IPS-11a (cell line): ENCODE data around the gene MSRB3.

Experiments used
- H3K4me3 ChIP-seq: one replicate; pipeline ENCODE4 v1.5.1; 2013; ENCODE audit warnings: low read depth, low read length, control low read depth

MSRB3 gene

DNA sequence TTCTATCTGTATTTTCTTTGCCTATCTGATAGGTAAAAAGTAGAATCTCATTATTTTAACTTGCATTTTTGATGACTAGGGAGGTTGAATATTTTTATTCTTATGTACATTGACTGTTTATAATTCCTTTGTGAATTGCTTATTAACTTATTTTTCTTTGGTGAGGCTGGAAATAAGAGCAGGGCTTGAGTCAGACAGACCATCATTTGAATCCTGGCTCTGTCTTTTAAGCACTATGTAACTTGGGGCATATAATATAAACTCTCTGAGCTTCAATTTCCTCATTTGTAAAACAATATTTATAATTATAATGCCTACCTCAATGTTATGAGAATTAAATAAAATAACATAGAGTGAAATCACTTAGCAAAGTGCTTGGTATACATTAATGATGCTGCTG, 108.9 kb downstream of the MSRB3 start:
- no peak overlapping the region for H3K4me3 ChIP-seq

DNA sequence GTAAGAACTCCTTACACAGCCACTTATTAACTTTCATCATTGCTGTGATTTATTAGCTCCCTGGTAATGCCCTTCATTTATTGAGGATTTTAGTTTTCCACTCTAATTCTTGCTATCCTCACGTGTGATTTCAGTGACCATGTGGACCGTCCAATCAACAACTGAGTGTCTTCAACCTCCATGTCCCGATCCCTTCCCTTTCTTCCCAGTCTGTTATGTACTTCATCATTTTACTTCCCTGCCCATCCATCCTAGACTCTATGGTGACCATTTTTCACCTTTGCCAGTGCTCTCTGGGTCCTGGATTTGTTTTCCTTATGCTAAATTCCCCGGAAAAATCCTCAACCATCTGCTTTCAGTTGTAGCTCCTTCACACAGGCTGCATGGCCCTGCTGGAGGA, 111.0 kb downstream of the MSRB3 start:
- H3K4me3 ChIP-seq: no peak overlapping the region

DNA sequence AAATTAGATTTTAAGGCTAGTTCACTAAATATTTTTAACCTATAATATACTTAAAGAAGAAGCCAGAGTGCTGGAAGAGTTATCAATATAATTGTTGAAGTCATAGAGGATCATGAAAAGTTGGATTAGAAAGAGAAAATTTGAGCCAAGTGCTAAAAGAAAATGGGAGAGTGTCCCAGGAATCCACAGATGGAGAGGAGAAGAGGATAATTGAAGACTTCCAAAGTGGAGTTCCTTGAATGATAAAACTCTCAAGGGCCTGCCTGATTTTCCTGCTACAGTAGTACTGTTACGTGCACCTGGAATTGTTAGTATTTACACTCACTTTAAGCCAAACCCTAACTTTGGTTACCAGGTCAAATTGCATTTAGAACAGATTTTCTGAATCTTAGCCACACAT, 113.2 kb downstream of the MSRB3 start:
- no peak overlapping the region for H3K4me3 ChIP-seq

DNA sequence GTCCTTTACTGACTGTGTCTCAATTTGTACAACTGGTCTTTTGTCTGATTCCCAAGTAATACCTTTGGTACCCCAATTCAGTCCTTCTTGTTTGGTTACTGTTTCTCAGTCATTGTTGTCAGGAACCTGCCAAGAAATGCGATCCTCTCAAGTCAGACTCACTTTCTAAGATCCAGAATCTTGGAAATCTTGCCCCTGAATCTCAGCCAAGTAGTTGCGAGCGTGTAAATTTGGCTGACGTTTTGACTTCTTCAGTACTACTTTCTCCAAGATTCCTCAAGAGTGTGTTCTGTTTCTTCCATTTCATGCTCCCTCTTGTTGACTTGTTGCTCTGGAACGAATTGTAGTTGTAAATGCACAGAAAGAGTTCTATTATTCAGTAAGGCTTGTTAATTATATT, 114.0 kb downstream of the MSRB3 start:
- H3K4me3 ChIP-seq: no peak overlapping the region

DNA sequence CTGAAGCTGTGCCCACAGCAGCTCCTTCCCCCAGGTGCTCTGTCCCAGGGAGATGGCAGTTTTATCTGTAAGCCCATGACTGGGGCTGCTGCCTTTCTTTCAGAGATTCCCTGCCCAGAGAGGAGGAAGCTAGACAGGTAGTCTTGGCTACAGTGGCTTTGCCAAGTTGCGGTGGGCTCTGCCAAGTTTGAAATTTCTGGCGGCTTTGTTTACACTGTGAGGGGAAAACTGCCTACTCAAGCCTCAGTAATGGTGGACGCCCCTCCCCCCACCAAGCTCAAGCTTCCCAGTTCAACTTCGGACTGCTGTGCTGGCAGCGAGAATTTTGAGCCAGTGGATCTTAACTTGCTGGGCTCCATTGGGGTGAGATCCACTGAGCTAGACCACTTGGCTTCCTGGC, 124.7 kb downstream of the MSRB3 start:
- no peak overlapping the region for H3K4me3 ChIP-seq

DNA sequence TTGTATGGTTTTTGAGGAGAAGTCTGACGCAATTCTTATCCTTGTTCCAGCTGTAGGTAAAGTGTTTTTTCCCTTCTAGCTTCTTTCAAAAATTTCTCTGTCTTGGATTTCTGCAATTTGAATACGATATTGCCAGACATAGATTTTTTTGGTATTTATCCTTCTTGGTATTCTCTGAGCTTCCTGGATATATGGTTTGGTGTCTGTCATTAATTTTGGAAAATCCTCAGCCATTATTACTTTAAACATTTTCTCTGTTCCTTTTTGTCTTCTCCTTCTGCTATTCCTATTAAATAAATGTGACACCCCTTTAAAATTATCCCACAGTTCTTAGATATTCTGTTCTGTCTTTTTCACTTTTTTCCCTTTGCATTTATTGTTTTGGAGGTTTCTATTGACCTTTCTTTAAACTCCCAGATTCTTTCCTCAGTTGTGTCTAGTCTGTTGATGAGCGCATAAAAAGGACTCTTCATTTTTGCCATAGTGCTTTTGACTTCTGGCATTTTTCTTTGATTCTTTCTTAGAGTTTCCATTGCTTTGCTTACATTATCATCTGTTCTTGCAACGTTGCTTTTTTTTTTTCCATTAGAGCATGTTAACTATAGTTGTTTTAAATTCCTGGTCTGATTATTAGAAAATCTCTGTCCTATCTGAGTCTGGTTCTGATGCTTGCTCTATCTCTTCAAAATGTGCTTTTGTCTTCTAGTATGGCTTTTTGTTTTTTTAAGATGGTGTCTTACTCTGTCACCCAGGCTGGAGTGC, 129.1 kb downstream of the MSRB3 start:
- H3K4me3 ChIP-seq: no peak overlapping the region

DNA sequence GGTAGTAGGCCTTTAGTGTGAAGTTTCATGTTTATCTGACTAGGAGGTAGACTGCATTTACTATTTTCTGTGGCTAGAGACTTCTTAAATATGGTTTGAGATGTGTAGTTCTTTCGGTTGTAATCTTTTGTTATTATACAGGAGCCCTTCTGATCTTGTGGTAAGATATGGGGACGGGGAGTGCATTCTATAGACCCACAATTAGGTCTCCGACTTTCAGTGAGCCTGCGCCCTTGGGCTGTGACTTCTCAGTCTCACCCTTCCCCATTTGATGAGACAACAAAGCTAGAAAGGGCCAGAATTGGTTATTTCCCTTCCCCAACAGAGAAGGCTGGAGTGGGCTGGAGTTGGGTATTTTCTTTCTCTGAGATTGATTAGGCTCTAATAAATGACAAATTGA, 130.0 kb downstream of the MSRB3 start:
- H3K4me3 ChIP-seq: no peak overlapping the region

DNA sequence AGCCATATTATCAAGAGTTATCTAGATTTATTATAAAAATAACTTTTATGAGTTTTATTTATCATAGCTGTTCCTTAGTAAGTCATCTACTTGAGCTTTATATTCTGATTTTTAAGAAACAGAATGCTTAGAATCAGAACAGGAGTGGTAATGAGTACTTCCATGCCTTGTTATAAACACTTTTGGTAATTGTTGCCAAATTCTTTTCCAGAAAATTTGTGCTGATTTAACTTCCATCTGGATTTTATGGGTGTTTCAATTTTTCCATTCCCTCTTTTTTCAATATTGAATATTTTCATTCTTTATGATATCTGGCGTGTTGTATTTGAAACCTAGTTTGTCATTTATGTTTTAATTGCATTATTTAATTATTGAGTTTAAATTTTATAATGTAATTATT, 131.2 kb downstream of the MSRB3 start:
- H3K4me3 ChIP-seq: no peak overlapping the region

DNA sequence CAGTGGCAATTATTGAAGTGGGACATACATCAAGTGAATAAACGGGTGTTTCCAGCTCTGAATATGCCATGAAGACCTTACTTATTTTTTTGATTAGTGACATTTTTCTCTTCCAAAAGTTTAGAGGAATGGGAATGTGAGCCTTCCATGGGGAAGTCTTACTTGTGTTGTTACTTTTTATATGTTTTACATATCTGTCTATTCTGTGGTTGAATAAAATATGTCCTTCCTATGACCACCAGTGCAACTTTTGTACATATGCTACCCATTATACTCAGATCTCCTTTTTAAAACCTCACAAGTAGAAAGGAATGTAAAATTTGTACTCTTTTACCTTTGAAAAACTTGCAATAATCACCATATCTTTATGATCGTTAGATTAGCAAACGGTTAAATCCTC, 132.7 kb downstream of the MSRB3 start:
- no peak overlapping the region for H3K4me3 ChIP-seq

DNA sequence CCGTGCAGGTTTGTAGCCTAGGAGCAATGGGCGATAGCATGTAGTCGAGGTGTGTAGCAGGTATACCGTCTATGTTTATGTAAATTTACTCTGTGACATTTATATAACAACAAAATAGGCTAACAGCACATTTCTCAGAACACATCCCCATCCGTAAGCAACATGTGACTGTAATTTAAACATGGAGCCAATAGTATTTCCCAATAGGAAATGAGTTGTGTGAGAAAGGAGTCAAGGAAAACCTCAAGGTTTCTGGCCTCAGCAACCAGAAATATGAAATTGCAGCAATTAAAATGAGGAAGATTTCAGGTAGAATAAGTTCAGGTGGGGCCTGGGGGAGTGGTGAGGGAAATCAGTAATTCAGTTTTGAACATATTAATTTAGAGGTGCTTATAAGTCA, 136.0 kb downstream of the MSRB3 start:
- no peak overlapping the region for H3K4me3 ChIP-seq

DNA sequence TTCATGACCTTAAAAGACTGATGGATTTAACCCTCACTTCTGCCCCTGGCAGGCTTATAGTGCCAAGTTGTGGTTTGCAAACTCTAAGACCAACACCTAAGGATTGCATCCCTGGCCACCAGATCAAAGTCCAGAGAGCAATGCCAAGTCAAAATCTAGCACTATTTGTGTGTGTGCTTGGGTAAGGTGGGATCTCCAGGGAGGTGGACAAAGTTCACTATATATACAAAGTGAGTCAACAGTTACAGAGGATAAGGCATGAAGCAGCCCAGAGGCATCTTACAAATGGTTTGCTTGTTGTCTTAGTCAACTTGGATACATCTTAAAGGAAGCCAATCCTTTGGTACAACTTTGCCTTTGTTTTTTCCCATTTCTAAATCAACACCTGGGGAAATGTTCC, 137.3 kb downstream of the MSRB3 start:
- no peak overlapping the region for H3K4me3 ChIP-seq

DNA sequence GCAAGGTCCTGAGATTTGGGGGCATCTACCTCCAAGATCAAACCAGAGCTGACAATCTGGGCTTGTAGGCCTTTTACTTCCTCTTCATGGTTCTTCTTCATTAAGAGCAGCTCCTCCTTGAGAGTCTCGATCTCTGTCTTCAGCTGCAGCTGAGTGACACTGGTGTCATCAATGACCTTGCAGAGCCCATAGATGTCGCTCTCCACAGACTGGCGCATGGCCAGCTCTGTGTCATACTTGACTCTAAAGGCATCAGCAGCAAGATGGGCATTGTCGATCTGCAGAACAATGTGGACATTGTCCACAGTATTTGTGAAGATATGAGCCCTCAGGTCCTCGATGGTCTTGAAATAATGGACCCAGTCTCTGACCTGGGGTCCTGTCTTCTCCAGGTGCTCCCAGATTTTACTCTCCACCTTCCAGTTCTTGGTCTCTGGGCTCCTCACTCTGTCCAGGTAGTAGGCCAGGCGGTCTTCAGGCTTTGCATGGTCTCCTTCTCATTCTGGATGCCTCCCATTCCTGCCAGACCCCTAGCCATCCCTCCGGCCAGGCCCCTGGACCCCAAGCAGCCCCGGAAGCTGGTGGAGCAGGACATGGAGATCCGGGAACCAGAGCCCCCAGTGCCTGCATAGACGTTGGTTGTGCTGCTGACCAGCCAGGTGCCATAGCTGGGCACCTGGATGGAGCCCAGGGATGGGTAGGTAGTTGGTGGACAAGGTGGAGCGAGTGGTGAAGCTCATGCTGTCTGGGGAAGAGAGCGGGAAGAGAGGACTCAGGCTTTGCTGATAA, 141.0 kb downstream of the MSRB3 start:
- no peak overlapping the region for H3K4me3 ChIP-seq

DNA sequence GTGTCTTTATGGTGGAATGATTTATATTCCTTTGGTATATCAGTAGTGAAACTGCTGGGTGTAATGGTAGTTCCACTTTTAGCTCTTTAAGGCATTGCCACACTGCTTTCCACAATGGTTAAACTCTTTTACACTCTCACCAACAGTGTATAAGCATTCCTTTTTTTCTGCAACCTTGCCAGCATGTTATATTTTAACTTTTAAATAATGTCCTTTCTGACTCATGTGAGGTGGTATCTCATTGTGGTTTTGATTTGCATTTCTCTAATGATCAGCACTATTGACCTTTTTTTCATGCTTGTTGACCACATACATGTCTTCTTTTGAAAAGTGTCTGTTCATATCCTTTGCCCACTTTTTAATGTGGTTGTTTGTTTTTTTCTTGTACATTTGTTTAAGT, 142.5 kb downstream of the MSRB3 start:
- H3K4me3 ChIP-seq: no peak overlapping the region

DNA sequence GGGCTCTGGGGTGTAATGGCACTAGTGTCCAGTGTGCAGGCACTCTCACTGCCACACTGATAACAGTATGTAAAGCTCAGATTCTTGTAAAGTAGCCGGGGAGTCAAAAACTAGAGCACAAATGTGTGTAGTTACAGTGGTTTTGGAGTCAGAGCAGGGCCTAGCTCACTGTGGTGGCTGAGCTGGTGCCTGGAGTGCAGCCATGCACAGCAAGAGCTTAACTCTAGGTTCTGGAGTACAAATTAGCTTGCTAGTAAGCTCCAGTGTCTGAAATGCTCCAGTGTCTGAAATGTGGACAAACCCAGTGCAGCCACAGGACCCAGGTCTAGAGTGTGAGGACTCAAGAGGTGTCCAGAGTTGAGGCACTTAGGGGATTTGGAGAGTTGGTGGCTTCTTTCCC, 149.2 kb downstream of the MSRB3 start:
- H3K4me3 ChIP-seq: no peak overlapping the region

DNA sequence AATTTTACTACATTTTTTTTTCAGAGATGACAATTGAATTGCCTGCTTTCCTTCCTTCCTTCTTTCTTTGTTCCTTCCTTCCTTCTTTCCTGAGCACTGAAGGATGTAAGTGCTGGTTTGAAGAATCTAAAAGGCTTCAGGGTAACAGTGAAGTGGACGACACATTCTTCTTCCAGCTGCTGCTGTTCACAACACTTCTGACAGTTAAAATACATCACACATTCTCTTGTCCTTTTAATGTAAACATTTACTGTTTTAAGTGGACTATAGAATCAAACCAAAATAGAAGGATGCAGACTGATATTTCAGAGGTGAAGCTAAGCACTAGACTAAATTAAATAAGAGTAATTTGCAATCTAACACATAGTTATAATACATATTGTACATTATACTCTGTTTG, 151.5 kb downstream of the MSRB3 start:
- no peak overlapping the region for H3K4me3 ChIP-seq

DNA sequence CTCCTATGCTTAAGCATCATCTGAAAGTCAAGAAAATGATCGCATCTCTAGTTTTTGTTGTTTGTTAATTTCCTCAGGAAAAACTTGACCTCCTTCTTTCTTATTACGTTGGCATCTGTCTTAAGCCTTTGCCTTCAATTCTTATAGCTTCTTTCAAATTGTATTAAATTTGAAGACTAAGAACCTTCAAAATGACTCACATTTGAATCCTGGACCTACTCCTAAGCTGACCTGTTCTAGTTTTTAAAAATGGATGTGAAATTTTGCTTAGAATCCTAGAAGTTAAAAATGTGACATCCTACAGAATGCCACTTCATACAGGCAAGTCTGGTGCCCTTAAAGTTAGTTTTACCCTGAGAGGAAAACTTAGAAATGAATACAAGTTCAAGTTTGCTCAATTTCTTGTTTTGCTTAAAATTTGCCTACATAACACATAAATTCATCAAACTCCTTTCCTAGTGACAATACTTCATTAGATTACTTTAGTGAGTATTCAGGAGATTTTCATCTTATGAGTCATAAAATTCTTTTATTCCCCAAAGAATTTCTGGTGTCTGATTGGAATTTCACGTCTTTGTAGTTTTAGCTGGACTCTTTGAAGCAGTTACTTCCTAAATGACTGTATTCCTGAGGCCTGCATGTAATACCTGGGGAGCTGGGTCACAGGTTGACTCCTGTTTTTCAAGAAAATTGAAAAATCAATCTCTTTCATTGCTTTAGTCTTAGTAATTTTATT, 152.3 kb downstream of the MSRB3 start:
- H3K4me3 ChIP-seq: no peak overlapping the region

DNA sequence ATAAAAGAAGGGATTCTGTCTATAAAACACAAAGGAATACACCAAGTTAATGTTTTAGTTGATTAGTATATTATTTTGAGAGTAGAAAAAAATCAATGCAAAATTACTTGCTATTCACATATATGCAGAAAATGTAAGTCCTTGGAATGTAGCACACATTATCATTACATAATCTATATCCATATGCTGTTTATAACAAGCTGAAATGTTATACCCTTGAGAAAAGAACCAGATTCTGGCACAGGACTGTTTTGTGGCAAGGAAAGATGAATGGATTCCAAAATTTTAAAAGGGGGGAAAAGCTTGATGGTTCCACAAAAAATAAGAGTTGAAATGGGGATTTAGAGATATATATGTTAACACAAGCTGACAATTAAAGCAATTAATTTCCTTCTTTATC, 153.6 kb downstream of the MSRB3 start:
- no peak overlapping the region for H3K4me3 ChIP-seq

DNA sequence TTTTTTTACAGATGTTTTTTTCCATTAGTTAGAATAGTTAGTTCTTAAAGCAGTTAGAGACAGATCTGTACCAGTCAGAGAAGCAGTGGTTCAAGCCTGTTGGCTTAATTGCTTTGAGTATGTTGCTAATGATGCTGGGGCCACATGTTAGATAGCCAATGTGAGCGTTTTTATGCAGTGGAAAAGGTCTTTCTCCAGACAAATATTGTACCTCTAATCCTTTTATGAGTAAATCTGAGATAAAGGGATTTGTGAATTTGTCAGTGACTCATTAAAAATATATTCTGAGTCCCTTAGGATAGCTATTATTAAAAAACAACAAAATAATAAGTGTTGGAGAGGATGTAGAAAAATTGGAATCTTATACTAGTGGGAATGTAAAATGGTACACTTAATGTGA, 154.2 kb downstream of the MSRB3 start:
- H3K4me3 ChIP-seq: no peak overlapping the region

DNA sequence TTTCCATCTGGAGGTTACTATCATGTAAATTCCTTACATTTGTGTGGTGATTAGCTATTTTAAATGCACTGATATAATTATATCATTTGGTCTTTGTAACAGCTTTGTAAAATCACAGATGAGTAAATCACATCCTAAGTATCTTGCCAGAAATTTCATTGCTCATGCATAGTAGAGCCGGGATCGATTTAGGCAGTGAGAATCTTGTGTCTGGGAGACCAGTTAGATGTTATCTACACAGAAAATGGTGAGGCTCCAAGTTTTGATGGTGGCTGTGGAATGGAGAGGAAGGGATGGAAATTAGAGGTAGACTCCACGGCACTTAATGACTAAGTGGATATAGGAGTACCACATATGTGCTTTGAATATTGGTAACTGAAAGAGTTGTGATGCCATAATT, 156.3 kb downstream of the MSRB3 start:
- no peak overlapping the region for H3K4me3 ChIP-seq

DNA sequence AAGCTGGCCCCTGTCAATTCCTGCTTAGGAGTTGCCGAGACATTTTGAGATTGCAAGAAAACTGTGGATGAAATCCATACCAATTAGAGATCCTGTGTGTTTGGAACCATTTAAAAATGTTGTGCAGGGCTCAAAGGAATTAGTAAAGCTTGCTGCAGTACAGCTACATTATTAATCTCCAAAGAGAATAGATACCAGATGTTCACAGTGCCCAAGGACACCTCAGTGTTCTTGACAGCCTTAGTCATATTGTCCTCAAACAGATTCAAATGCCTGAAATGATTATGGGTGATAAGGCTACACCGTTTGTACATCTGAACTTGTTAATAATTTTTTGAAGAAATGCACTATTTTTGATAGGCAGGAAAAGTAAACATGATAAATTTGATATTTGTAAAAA, 164.6 kb downstream of the MSRB3 start:
- no peak overlapping the region for H3K4me3 ChIP-seq

DNA sequence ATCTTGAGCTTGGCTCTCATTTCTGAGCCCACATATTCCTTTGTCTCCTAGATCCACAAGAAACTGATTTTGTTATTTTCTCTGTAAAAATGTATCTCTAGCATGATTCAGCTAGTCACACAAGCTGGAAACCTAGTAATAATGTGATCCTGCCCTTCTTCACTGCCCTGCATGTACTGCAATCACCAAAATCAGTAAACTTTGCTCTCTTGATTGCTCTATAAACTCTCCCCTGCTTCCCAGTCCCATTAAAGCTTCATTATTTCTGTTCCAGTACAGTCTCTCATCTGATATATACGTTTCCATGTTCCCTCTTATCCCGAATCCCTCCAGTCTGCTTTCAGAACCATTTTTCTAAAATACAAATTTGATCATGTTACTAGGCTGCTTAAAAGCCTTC, 166.5 kb downstream of the MSRB3 start:
- no peak overlapping the region for H3K4me3 ChIP-seq

DNA sequence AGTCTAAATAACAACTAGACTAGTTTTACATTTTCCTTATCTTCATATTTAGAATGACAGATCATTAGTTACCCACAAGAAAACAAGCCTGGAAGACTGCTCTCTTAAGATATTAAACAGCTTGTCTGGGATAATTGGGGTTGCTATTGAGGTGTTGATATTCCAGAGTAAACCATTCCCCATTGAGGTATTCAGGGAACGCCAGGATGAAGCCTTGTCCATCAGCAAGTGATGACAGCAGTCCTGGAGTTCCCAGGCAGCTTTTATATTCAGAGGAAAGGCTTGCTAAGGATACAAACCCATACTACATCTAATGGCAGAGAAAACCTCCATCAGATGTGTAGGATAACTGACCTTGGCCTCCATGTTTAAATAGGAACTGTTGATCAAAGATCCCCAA, 168.4 kb downstream of the MSRB3 start:
- H3K4me3 ChIP-seq: no peak overlapping the region
